Adrenal gland (tissue), 12 donors: ENCODE measurements around the gene EIF1AD. TPM values are rescaled to one million over a fixed set of nuclear protein-coding genes. Genes with fewer than 3 reads are reported as not detected.
A peak's percentile ranks its signal among the peaks of the same experiment; 100 is the strongest.
"Not testable (repeated sequence)": the region's sequence is repeated elsewhere in the genome, so short reads cannot be mapped to it uniquely, and the experiment has no call there.

Experiments
- DNase-seq, 7 donors: peaks; one replicate each; pipeline ENCODE4 v3.0.0-alpha.2; 2019 to 2020
- H3K27ac ChIP-seq, 5 donors: fragments of 200-600 bp; sonication (generic) in 4 of 5; 1 replicate in 3 of 5; 2 replicates in 2 of 5; pipeline versions ENCODE4 v1.5.1 to v1.8.0; 2016 to 2020; ENCODE audit warnings: mild to moderate bottlenecking in 1 of 5
- H3K27me3 ChIP-seq: fragments of 200-600 bp; 2 replicates; pipeline ENCODE4 v1.8.0; 2021
- H3K36me3 ChIP-seq, 2 donors: fragments of 200-600 bp; replicated peaks in 1 of 2; 1 replicate in 1 of 2; 2 replicates in 1 of 2; pipeline versions ENCODE4 v1.5.1 to v1.8.0; 2018 to 2022
- H3K4me1 ChIP-seq, 2 donors: fragments of 200-600 bp; replicated peaks in 1 of 2; 1 replicate in 1 of 2; 2 replicates in 1 of 2; pipeline versions ENCODE4 v1.5.1 to v1.8.0; 2018 to 2021
- H3K4me3 ChIP-seq, 4 donors: fragments of 200-600 bp; sonication (generic) in 3 of 4; one replicate each; pipeline ENCODE4 v1.5.1; 2016 to 2018
- H3K9me3 ChIP-seq, 3 donors: fragments of 200-600 bp; sonication (generic) in 1 of 3; replicated peaks in 1 of 3; 1 replicate in 2 of 3; 2 replicates in 1 of 3; pipeline versions ENCODE4 v1.5.1 to v1.8.0; 2016 to 2021
- POLR2A ChIP-seq, 2 donors: fragments of 450-650 bp; IDR thresholded peaks; one replicate each; pipeline ENCODE4 v1.6.1; 2017; ENCODE audit warnings: antibody characterized with exemption in 2 of 2, mild to moderate bottlenecking in 2 of 2, moderate library complexity in 1 of 2
- WGBS, 4 donors: extraction: QIAGEN DNeasy Blood & Tissue Kit in 2 of 4; methylation state at CpG; one replicate each; pipeline versions ENCODE4 v1.1.5 to v1.1.7; 2013 to 2017; 5-methylcytosine and 5-hydroxymethylcytosine counted together
- intact Hi-C, 2 donors: fragments of 100-400 bp; cut with DNase I; formaldehyde crosslinking; loops; one replicate each; pipeline versions ENCODE4 v1.14.1 to v1.15.0; 2022 to 2023
- polyA plus RNA-seq, 3 donors: library from polyadenylated mRNA; stranded (reverse); fragments of 200-250 nt in 2 of 3; fragments of 350-450 nt in 1 of 3; fragmentation: Illumina TruSeq in 1 of 3; extraction: RNeasy Lipid Tissue Mini Kit (QIAGEN cat#74804) in 1 of 3; gene quantifications; one replicate each; pipeline ENCODE4 v1.2.3, GENCODE V29; 2013 to 2014
- total RNA-seq, 9 donors: library from RNA; depleted of rRNA in 4 of 9; stranded (reverse); fragments of >200 nt in 4 of 9; fragments of 120-200 nt in 1 of 9; fragmentation: NEBNext Ultra II Directional in 1 of 9; extraction: Animal tissue kit (Norgen Biotek cat#: 25700) in 1 of 9; gene quantifications; one replicate each; pipeline versions ENCODE4 v1.1.0 to v1.2.4, GENCODE V29; 2013 to 2023
- TF ChIP-seq, protein P1 (sequence below), 6 experiments: fragments of 450-650 bp in 4 of 6; fragments of 200-600 bp in 2 of 6; sonication (generic) in 1 of 6; IDR thresholded peaks; 1 replicate in 5 of 6; 2 replicates in 1 of 6; pipeline versions ENCODE4 v1.5.1 to v1.8.0; 2016 to 2021; ENCODE audit warnings: antibody characterized with exemption in 6 of 6, mild to moderate bottlenecking in 2 of 6, moderate library complexity in 1 of 6
- donor health status: healthy with polysubstance abuse.
- donor health status: Bipolar disorder and iron deficiency.
- donor health status: DM: yes; HTN: yes; CAD: no.
- donor health status: DM: no; HTN: no; CAD: no.
- donor health status: DM: no; HTN: no; CAD: no.
- donor health status: DM: yes; HTN: yes; CAD: no.

The EIF1AD gene
- total and polyA plus RNA-seq, 12 donors: 15.5 to 49.0 (median 29.6) TPM

- TF ChIP-seq POLR2A (IDR thresholded peaks at IDR 0.05): no peak
- TF ChIP-seq, protein P1, sequence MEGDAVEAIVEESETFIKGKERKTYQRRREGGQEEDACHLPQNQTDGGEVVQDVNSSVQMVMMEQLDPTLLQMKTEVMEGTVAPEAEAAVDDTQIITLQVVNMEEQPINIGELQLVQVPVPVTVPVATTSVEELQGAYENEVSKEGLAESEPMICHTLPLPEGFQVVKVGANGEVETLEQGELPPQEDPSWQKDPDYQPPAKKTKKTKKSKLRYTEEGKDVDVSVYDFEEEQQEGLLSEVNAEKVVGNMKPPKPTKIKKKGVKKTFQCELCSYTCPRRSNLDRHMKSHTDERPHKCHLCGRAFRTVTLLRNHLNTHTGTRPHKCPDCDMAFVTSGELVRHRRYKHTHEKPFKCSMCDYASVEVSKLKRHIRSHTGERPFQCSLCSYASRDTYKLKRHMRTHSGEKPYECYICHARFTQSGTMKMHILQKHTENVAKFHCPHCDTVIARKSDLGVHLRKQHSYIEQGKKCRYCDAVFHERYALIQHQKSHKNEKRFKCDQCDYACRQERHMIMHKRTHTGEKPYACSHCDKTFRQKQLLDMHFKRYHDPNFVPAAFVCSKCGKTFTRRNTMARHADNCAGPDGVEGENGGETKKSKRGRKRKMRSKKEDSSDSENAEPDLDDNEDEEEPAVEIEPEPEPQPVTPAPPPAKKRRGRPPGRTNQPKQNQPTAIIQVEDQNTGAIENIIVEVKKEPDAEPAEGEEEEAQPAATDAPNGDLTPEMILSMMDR (IDR thresholded peaks at IDR 0.05): no peak
- no peak for DNase-seq
- intact Hi-C loops: no loop called here
- no peak overlapping the region for H3K27ac ChIP-seq
- H3K27me3 ChIP-seq: peaks cover 11% of the 10 kb centered on the region
- no peaks in the 10 kb centered on the region for H3K36me3 ChIP-seq
- H3K9me3 ChIP-seq: no peaks in the 10 kb centered on the region
- peak overlapping the region in 1 of 4 donors; percentile 23 for H3K4me3 ChIP-seq
- WGBS, 4 donors: 46 to 76% (median 49%) methylated on average over 7 to 12 of the region's 12 CpGs
- peaks cover 0 to 10% of the 10 kb centered on the region in 2 donors for H3K4me1 ChIP-seq
These were observed 10.5 kb upstream of the EIF1AD start for GRCh38 chr11:66012371-66012945.

DNA sequence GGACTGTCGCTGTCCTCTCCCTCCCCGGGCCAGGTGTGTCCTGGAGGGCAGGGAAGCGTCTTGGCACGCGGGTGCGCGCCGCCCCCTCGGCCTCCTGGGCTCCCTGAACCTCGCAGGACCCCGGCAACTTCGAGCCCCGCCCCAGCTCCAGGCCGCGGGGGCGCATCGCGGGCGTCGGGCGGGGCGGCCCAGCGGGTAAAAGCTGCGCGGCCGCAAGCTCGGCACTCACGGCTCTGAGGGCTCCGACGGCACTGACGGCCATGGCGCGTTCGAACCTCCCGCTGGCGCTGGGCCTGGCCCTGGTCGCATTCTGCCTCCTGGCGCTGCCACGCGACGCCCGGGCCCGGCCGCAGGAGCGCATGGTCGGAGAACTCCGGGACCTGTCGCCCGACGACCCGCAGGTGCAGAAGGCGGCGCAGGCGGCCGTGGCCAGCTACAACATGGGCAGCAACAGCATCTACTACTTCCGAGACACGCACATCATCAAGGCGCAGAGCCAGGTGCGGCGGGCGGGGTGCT is 9.9 kb upstream of the EIF1AD start, which contains the start of gene CST6:
TSS of gene CST6 (plus strand) at position 224 of the 519 bp plus-strand sequence. CDS start at position 261, 37 bp downstream.
- intact Hi-C loops: no loop called here
- Histone ChIP-seq H3K9me3 (no peaks in the 10 kb centered on the region), H3K4me1 (peaks cover 0 to 16% of the 10 kb centered on the region in 2 donors), H3K4me3 (peak within 1 kb of the TSS in 1 of 4 donors; percentile 23), H3K36me3 (no peaks in the 10 kb centered on the region), H3K27me3 (peaks cover 11% of the 10 kb centered on the region), H3K27ac (no peak within 1 kb of the TSS)
- TF ChIP-seq POLR2A (IDR thresholded peaks at IDR 0.05): no peak
- TF ChIP-seq, protein P1 (IDR thresholded peaks at IDR 0.05): no peak
- DNase-seq: peak in 1 of 7 donors; percentile 14
- 7 to 14% (median 11%) methylated on average over 13 to 61 of the region's 61 CpGs for WGBS, 4 donors

GRCh38 chr11:66011239-66011784 is 9.4 kb upstream of the EIF1AD start:
- Histone ChIP-seq H3K9me3 (no peaks in the 10 kb centered on the region), H3K27me3 (peaks cover 11% of the 10 kb centered on the region), H3K27ac (no peak overlapping the region), H3K4me3 (no peak overlapping the region), H3K4me1 (peaks cover 0 to 20% of the 10 kb centered on the region in 2 donors), H3K36me3 (no peaks in the 10 kb centered on the region)
- intact Hi-C loops: no loop called here
- DNase-seq: peak in 2 of 7 donors; percentile 47 to 50
- no peak for TF ChIP-seq POLR2A (IDR thresholded peaks at IDR 0.05)
- TF ChIP-seq, protein P1 (IDR thresholded peaks at IDR 0.05): no peak
- WGBS, 4 donors: 41 to 50% (median 44%) methylated on average over 9 to 14 of the region's 14 CpGs

DNA sequence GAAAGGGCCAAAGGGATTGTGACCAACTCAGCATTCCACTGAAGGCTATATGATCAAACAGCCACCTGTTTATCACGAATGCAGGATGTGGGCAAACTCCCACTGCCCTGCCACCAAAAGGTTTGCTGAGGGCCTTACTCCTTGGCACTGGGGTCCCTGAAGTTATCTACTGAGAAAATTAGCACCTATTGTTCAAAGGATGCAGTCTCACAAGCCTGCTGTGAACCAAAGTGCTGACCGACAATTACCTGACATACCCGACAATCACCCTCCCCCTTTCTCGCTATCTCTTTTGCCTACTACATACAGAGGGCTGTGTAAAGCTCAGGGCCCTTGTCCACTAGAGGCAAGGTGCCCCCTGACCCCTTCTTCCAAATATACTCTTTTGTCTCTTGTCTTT is 8.1 kb upstream of the EIF1AD start:
- intact Hi-C loops, H3K27ac ChIP-seq, DNase-seq: not testable (repeated sequence)

More for the DNA sequence above, 8.1 kb upstream of the EIF1AD start:
- not testable (repeated sequence) for H3K9me3 ChIP-seq, H3K4me3 ChIP-seq, H3K36me3 ChIP-seq
- H3K4me1 ChIP-seq: peaks cover 0 to 20% of the 10 kb centered on the region in 2 donors
- H3K27me3 ChIP-seq: peaks cover 11% of the 10 kb centered on the region
- 66 to 89% (median 75%) methylated on average over 4 of the region's 4 CpGs for WGBS, 4 donors
